ENCODE data around the gene PPFIA1. TPM values are rescaled to one million over a fixed set of nuclear protein-coding genes. Genes with fewer than 3 reads are reported as not detected.

Gene PPFIA1
- total RNA-seq, 2 donors from 2014 or later: 105 to 118 TPM

GRCh38 chr11:70419307-70420007, 149.0 kb downstream of the PPFIA1 start:
- Mint-ChIP-seq H3K4me1 (no peaks in the 10 kb centered on the region), H3K27ac (peak overlapping the region; percentile 41), H3K36me3 (ENCODE audit: low read depth) (peaks cover 90% of the 10 kb centered on the region), H3K9me3 (no peaks in the 10 kb centered on the region), H3K27me3 (ENCODE audit: insufficient read depth) (no peaks in the 10 kb centered on the region), H3K4me3 (no peak overlapping the region)
- no peaks in the 10 kb centered on the region for H3K27me3 ChIP-seq (ENCODE audit: control insufficient read depth, insufficient read depth, low read length, poor library complexity, severe bottlenecking)
- no peak for DNase-seq
- H3K9ac ChIP-seq (ENCODE audit: extremely low read depth, low read length, poor library complexity, severe bottlenecking): no peak overlapping the region
- 94 to 97% methylated on average over 14 to 17 of the region's 17 CpGs for WGBS, 2 experiments (ENCODE audit: insufficient coverage in 1 of 2, insufficient read length in 1 of 2)
- H3K9me3 ChIP-seq (ENCODE audit: control insufficient read depth, low read length): no peaks in the 10 kb centered on the region
- TF ChIP-seq CTCF (conservative IDR thresholded peaks at IDR 0.05): no peak
- H3K4me3 ChIP-seq (ENCODE audit: low read length): no peak overlapping the region
- no peaks in the 10 kb centered on the region for H3K4me1 ChIP-seq (ENCODE audit: control insufficient read depth, insufficient read depth, low read length)
- H3K27ac ChIP-seq (ENCODE audit: low read depth, low read length): no peak overlapping the region
- H3K36me3 ChIP-seq (ENCODE audit: control insufficient read depth, insufficient read depth, low read length): peaks cover 93% of the 10 kb centered on the region

GRCh38 chr11:70420008-70420464, 149.5 kb downstream of the PPFIA1 start:
- 92 to 95% methylated on average over 14 of the region's 14 CpGs for WGBS, 2 experiments (ENCODE audit: insufficient coverage in 1 of 2, insufficient read length in 1 of 2)

GRCh38 chr11:70420496-70420895, 150.0 kb downstream of the PPFIA1 start:
- H3K27ac ChIP-seq (ENCODE audit: low read depth, low read length): no peak overlapping the region
- no peaks in the 10 kb centered on the region for H3K9me3 ChIP-seq (ENCODE audit: control insufficient read depth, low read length)
- no peak for TF ChIP-seq CTCF (conservative IDR thresholded peaks at IDR 0.05)
- no peak overlapping the region for H3K9ac ChIP-seq (ENCODE audit: extremely low read depth, low read length, poor library complexity, severe bottlenecking)
- Mint-ChIP-seq H3K27me3 (ENCODE audit: insufficient read depth) (no peaks in the 10 kb centered on the region), H3K9me3 (no peaks in the 10 kb centered on the region), H3K27ac (no peak overlapping the region), H3K36me3 (ENCODE audit: low read depth) (peaks cover 90% of the 10 kb centered on the region), H3K4me1 (no peaks in the 10 kb centered on the region), H3K4me3 (no peak overlapping the region)
- DNase-seq: no peak
- H3K36me3 ChIP-seq (ENCODE audit: control insufficient read depth, insufficient read depth, low read length): peaks cover 93% of the 10 kb centered on the region
- H3K4me3 ChIP-seq (ENCODE audit: low read length): no peak overlapping the region
- H3K4me1 ChIP-seq (ENCODE audit: control insufficient read depth, insufficient read depth, low read length): no peaks in the 10 kb centered on the region
- H3K27me3 ChIP-seq (ENCODE audit: control insufficient read depth, insufficient read depth, low read length, poor library complexity, severe bottlenecking): no peaks in the 10 kb centered on the region
- 96% methylated on average over 9 of the region's 9 CpGs; no CpG with 5 or more reads in 1 of the 2 experiments for WGBS, 2 experiments (ENCODE audit: insufficient coverage in 1 of 2, insufficient read length in 1 of 2)

More at GRCh38 chr11:70420008-70420464, 149.5 kb downstream of the PPFIA1 start:
- peaks cover 90% of the 10 kb centered on the region for H3K36me3 Mint-ChIP-seq (ENCODE audit: low read depth)
- H3K9me3 ChIP-seq (ENCODE audit: control insufficient read depth, low read length): no peaks in the 10 kb centered on the region
- no peaks in the 10 kb centered on the region for H3K4me1 ChIP-seq (ENCODE audit: control insufficient read depth, insufficient read depth, low read length)
- H3K36me3 ChIP-seq (ENCODE audit: control insufficient read depth, insufficient read depth, low read length): peaks cover 93% of the 10 kb centered on the region
- H3K4me3 ChIP-seq (ENCODE audit: low read length): no peak overlapping the region
- no peak overlapping the region for H3K27ac ChIP-seq (ENCODE audit: low read depth, low read length)
- H3K4me3 Mint-ChIP-seq: no peak overlapping the region
- no peaks in the 10 kb centered on the region for H3K4me1 Mint-ChIP-seq
- no peak for DNase-seq
- no peaks in the 10 kb centered on the region for H3K9me3 Mint-ChIP-seq
- H3K27me3 ChIP-seq (ENCODE audit: control insufficient read depth, insufficient read depth, low read length, poor library complexity, severe bottlenecking): no peaks in the 10 kb centered on the region
- no peak overlapping the region for H3K9ac ChIP-seq (ENCODE audit: extremely low read depth, low read length, poor library complexity, severe bottlenecking)
- peak overlapping the region; percentile 41 for H3K27ac Mint-ChIP-seq
- H3K27me3 Mint-ChIP-seq (ENCODE audit: insufficient read depth): no peaks in the 10 kb centered on the region
- TF ChIP-seq CTCF (conservative IDR thresholded peaks at IDR 0.05): no peak
